ENCODE data around the gene AUTS2.

AUTS2 gene

GRCh38 chr7:70573071-70573661 lies 974.9 kb downstream of the AUTS2 start:
- Histone ChIP-seq H3K27ac (ENCODE audit: low read depth, low read length) (no peak overlapping the region), H3F3A (ENCODE audit: insufficient read depth) (no peaks in the 10 kb centered on the region), H3K36me3 (ENCODE audit: low read length) (no peaks in the 10 kb centered on the region), H3K79me2 (ENCODE audit: insufficient read depth, low read length) (no peaks in the 10 kb centered on the region), H3K9me2 (replicated peaks; ENCODE audit: insufficient read depth, low read length) (no peaks in the 10 kb centered on the region), H3K4me2 (ENCODE audit: low read depth, low read length, poor library complexity, severe bottlenecking) (no peak overlapping the region), H3K9me3 (ENCODE audit: insufficient read depth, low read length) (no peaks in the 10 kb centered on the region), H3K4me3 (ENCODE audit: insufficient read depth, low read length, poor library complexity, severe bottlenecking) (no peak overlapping the region), H4K20me1 (ENCODE audit: low read depth, low read length) (no peaks in the 10 kb centered on the region), H3K27me3 (ENCODE audit: low read length) (no peaks in the 10 kb centered on the region), H2AFZ (ENCODE audit: low read depth, low read length, severe bottlenecking) (no peak overlapping the region), H3K9ac (ENCODE audit: low read length) (no peak overlapping the region)
- no peak for TF ChIP-seq EZH2phosphoT487 (conservative IDR thresholded peaks at IDR 0.05; ENCODE audit: low read length)
- TF ChIP-seq, protein P1, sequence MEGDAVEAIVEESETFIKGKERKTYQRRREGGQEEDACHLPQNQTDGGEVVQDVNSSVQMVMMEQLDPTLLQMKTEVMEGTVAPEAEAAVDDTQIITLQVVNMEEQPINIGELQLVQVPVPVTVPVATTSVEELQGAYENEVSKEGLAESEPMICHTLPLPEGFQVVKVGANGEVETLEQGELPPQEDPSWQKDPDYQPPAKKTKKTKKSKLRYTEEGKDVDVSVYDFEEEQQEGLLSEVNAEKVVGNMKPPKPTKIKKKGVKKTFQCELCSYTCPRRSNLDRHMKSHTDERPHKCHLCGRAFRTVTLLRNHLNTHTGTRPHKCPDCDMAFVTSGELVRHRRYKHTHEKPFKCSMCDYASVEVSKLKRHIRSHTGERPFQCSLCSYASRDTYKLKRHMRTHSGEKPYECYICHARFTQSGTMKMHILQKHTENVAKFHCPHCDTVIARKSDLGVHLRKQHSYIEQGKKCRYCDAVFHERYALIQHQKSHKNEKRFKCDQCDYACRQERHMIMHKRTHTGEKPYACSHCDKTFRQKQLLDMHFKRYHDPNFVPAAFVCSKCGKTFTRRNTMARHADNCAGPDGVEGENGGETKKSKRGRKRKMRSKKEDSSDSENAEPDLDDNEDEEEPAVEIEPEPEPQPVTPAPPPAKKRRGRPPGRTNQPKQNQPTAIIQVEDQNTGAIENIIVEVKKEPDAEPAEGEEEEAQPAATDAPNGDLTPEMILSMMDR (IDR thresholded peaks at IDR 0.05; ENCODE audit: insufficient read depth, low read length, poor library complexity, severe bottlenecking), result no peak

DNA sequence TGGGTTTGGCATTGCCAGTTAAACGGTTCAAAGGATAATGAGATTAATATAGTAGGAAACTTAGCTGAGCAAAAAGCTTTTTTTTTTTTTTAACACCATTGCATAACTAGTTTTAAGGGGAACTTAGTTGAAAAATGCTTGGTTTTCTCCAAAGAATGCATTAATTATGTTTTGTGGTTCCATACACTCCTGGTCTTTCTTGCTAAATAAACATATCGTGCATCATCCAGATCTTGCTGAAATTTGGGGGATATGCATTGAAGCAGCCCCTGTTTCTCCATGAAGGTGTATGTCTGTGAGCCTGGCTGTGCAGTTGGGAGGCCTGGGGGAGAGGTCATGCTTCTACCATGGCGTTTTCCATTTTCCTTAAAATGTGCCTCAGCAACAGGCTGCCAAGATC lies 975.4 kb downstream of the AUTS2 start:
- Histone ChIP-seq H3K79me2 (ENCODE audit: insufficient read depth, low read length) (no peaks in the 10 kb centered on the region), H3K27ac (ENCODE audit: low read depth, low read length) (no peak overlapping the region), H3K4me2 (ENCODE audit: low read depth, low read length, poor library complexity, severe bottlenecking) (no peak overlapping the region), H4K20me1 (ENCODE audit: low read depth, low read length) (no peaks in the 10 kb centered on the region), H3K27me3 (ENCODE audit: low read length) (no peaks in the 10 kb centered on the region), H2AFZ (ENCODE audit: low read depth, low read length, severe bottlenecking) (no peak overlapping the region), H3K9ac (ENCODE audit: low read length) (no peak overlapping the region), H3K9me3 (ENCODE audit: insufficient read depth, low read length) (no peaks in the 10 kb centered on the region), H3F3A (ENCODE audit: insufficient read depth) (no peaks in the 10 kb centered on the region), H3K9me2 (replicated peaks; ENCODE audit: insufficient read depth, low read length) (no peaks in the 10 kb centered on the region), H3K4me3 (ENCODE audit: insufficient read depth, low read length, poor library complexity, severe bottlenecking) (no peak overlapping the region), H3K36me3 (ENCODE audit: low read length) (no peaks in the 10 kb centered on the region)
- no peak for TF ChIP-seq EZH2phosphoT487 (conservative IDR thresholded peaks at IDR 0.05; ENCODE audit: low read length)
- TF ChIP-seq, protein P1 (IDR thresholded peaks at IDR 0.05; ENCODE audit: insufficient read depth, low read length, poor library complexity, severe bottlenecking), result no peak

DNA sequence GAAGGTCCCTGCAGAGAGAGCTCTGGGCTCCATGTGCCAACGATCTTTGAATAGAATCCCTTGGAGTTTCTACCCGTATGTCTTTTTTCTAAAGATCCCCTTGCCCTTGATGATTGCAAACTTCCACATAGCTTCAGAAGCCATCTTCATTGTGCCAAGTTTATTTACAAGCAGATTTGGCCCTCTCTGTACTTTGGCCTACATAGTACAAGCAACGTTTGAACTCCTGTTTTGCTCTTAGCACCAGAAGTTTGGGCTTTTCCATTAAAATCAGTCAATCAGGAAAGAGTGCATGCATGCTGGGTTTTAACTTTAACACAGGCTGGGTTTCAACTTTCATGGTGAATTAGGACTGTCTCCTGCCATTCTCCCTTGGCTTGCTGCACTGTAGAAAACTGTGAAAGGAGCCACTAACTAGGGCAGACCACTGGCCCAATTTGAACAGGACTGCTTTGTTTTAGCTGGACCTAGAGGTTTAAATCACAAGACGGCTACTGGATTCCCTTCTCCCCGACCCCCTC lies 976.1 kb downstream of the AUTS2 start:
- Histone ChIP-seq H4K20me1 (ENCODE audit: low read depth, low read length) (no peaks in the 10 kb centered on the region), H3K79me2 (ENCODE audit: insufficient read depth, low read length) (no peaks in the 10 kb centered on the region), H3F3A (ENCODE audit: insufficient read depth) (no peaks in the 10 kb centered on the region), H3K27ac (ENCODE audit: low read depth, low read length) (no peak overlapping the region), H3K36me3 (ENCODE audit: low read length) (no peaks in the 10 kb centered on the region), H3K9me2 (replicated peaks; ENCODE audit: insufficient read depth, low read length) (no peaks in the 10 kb centered on the region), H3K4me2 (ENCODE audit: low read depth, low read length, poor library complexity, severe bottlenecking) (no peak overlapping the region), H2AFZ (ENCODE audit: low read depth, low read length, severe bottlenecking) (no peak overlapping the region), H3K4me3 (ENCODE audit: insufficient read depth, low read length, poor library complexity, severe bottlenecking) (no peak overlapping the region), H3K9ac (ENCODE audit: low read length) (no peak overlapping the region), H3K9me3 (ENCODE audit: insufficient read depth, low read length) (no peaks in the 10 kb centered on the region), H3K27me3 (ENCODE audit: low read length) (no peaks in the 10 kb centered on the region)
- TF ChIP-seq, protein P1 (IDR thresholded peaks at IDR 0.05; ENCODE audit: insufficient read depth, low read length, poor library complexity, severe bottlenecking), result no peak
- no peak for TF ChIP-seq EZH2phosphoT487 (conservative IDR thresholded peaks at IDR 0.05; ENCODE audit: low read length)

All from SU-DHL-6 (cell line).